ENCODE data around the gene RAPGEF5.

- TF ChIP-seq YY1 (IDR thresholded peaks at IDR 0.05; ENCODE audit: insufficient read depth, insufficient read length) (no peak), SUZ12 (IDR thresholded peaks at IDR 0.05; ENCODE audit: extremely low read depth, insufficient read depth, insufficient read length) (no peak), ZNF274 (IDR thresholded peaks at IDR 0.05; ENCODE audit: low read depth, low read length) (no peak)
These were observed 103.9 kb downstream of the RAPGEF5 start for GRCh38 chr7:22252936-22253536.

Data from NT2/D1 (cell line).